Neural progenitor cell (in vitro differentiated cells): ENCODE data around the gene MGMT.

ENCODE experiments used
- CTCF ChIP-seq: fragments of 200-600 bp; sonication (generic); IDR thresholded peaks from 2 replicates; pipeline ENCODE4 v1.5.1; 2017; ENCODE audit warnings: antibody characterized with exemption, mild to moderate bottlenecking
- EZH2 ChIP-seq: fragments of 200-600 bp; sonication (generic); IDR thresholded peaks from 2 replicates; pipeline ENCODE4 v1.6.1; 2017; ENCODE audit warnings: antibody characterized with exemption, mild to moderate bottlenecking, moderate library complexity
- EZH2phosphoT487 ChIP-seq: fragments of 200-600 bp; sonication (generic); IDR thresholded peaks from 2 replicates; pipeline ENCODE4 v1.6.1; 2017; ENCODE audit warnings: antibody characterized with exemption

DNA sequence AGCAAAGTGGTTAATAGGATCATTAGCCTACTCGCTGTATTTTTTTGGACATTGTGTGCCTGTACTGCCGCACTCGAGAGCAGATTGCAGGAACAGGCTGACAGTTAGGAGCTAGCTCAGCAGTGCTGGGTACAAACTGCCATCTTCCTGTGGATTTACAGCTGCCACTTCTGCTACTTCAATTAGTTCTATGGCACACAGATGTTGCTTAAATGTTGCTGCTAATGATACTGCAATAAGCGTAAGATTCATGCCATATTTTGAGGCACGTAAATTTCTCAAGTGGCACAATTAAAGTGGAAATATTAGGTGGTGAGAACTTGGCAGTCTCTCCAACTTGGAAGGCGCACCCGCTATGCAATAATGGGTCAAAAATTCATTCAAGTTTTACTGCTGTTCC lies 325.1 kb downstream of the MGMT start:
- TF ChIP-seq EZH2, result no peak
- no peak for TF ChIP-seq CTCF
- no peak for TF ChIP-seq EZH2phosphoT487
